ENCODE measurements around the gene SERPINB6.
A peak's percentile ranks its signal among the peaks of the same experiment; 100 is the strongest.
"Not testable (repeated sequence)": the region's sequence is repeated elsewhere in the genome, so short reads cannot be mapped to it uniquely, and the experiment has no call there.

SERPINB6 gene

DNA sequence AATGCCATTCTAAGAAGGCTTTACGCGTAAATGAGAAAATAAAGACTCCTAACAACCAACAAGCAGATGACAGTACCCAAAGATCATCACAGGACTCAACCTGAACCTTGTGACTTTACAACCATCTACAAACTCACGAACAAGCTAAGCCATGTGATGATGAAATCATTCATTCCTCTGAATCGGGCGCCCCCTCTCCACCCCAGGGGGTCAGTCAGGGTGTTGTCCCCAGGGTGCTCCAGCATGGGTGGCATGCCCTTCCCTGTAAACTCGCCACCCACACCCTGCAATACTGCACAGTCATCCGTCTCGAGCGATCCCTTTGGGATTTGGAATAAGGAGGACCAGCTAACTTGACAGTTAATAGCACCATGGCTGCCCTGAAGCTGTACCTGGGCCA is 12.6 kb downstream of the SERPINB6 start:
- DNase-seq (ENCODE audit: low read depth in 2 of 2), result no peak

DNA sequence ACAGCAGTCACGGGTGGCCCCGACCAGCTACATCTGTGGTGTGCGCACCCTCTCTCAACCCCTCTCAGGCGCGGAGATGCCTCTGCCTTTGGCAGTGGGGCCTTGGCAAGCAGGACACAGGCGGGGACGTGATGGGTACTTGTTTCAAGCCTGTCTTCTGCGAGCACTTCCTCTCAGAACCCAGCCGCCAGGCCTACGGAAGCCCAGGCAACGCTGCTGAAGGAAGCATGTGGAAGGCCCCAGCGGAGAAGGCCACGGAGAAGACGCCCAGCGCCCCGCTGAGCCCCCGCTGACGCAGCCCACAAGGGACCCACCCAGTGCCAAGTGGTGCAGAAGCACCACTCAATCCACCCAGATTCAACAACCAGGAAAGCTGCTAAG is 13.0 kb downstream of the SERPINB6 start:
- DNase-seq (ENCODE audit: low read depth in 2 of 2), result no peak

DNA sequence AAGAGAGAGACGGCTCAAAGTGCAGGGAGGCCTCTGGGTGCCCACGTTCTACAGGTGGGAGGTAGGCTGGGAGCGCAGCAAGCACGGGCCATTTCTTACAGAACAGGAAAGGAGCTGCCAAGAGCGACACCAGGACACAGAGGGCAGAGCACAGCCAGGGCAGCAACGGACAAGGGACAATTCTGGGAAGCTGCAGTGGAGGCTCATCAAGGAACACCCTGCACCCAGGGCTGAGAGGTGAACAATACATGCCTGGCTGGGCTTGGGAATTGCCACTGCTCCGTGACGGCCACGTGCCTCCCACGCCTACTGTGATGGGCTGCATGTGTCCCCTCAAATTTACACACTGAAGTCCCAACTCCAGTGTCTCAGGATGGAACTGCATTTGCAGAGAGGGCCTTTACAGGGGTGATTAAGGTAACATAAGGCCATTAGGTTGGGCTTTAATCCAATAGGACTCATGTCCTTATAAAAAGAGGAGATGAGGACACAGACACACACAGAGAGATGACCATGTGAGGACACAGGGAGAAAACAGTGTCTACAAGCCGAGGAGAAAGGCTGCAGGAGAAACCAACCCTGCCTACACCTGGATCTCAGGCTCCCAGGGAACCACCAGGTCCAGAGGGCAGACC is 13.6 kb downstream of the SERPINB6 start:
- no peak for DNase-seq (ENCODE audit: low read depth in 2 of 2)

DNA sequence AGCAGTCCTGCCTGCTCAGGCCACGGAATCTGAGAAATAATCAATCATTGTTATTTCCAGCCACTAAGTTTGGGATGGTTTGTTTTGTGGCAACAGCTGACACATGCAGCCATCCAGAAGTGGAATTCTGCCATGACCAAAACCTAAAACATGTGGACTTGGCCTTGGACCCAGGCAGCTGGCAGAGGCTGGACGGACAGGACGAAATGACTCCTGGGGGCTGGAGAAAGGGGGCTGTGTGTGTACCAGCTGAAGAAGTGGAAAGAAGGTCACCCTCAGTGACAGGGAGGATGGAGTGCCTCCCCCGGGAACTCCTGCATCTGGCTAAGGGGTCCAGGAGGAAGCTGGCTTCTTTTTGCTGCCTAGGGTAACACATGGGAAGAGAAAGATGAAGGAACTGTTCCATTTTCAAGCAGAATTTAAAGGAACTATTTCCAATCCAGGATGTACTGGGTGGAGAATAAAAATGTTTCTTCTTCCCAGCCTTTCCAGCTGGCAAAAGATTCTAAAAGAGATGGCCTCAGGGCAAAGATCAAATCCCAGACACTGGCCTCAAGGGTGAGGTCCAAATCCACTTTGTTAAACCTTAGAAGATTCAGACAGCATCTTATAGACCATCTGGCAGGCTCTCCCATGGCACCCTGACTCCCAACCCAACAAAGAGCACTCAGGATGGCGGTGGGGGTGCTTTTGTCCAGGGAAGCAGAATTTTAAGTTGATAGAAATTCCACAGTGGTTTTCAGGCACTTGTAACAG is 14.3 kb downstream of the SERPINB6 start:
- no peak for DNase-seq (ENCODE audit: low read depth in 2 of 2)

- DNase-seq (ENCODE audit: low read depth in 2 of 2), result no peak
Measured at GRCh38 chr6:2953098-2953497, 18.3 kb downstream of the SERPINB6 start.

DNA sequence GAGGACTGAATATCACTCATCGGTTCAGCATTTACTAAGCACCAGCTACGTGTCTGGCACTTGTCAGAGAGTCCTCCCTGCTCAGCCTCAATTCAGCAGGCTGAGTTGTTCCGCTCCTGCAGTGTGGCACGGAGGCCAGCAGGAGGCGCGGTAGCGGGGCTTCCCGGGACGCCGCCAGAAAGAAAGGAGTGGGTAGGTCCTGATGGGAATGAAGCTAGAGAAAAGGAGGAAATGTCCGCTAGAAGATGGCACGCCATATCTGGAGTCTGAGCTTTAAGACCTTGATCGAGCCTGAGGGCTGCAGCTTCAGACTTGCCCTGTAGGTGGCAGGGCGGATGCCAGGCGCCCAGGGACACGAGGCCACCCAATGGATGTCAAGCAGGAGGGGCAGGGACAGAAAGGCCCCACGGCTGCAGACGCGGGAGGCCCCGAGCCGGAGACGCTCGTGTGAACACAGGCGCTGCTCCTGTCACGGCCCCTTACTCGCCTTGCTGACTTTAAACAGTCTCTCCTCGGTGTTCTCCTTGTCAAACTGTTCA is 18.7 kb downstream of the SERPINB6 start:
- peak in 1 of 2 donors; percentile 27 for DNase-seq (ENCODE audit: low read depth in 2 of 2)

GRCh38 chr6:2951728-2952127 is 19.6 kb downstream of the SERPINB6 start:
- DNase-seq (ENCODE audit: low read depth in 2 of 2), result no peak

DNA sequence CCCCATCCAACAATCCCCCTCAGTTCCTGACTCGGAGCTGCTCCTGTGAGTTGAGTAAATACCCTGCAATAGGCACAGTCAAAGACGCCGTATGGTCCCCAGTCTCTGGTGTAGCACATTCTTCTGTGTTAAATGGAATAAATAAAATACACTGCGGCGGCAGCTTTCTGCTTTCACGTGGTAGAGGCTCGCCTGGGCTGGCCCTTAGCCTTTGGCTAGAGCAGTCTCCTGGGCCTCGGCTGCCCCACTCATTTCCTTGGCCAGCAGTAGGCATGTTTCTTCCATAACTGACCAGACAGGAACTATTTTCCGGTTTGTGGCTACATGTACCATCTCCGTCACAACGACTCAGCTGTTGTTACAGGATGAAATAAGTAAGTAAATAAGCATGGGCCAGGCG is 20.7 kb downstream of the SERPINB6 start:
- DNase-seq (ENCODE audit: low read depth in 2 of 2), result no peak

GRCh38 chr6:2949536-2950083 is 21.8 kb downstream of the SERPINB6 start:
- DNase-seq (ENCODE audit: low read depth in 2 of 2), result no peak

GRCh38 chr6:2949121-2949520 is 22.2 kb downstream of the SERPINB6 start:
- DNase-seq (ENCODE audit: low read depth in 2 of 2), result no peak

- no peak for DNase-seq (ENCODE audit: low read depth in 2 of 2)
Measured at GRCh38 chr6:2948228-2949025, 22.9 kb downstream of the SERPINB6 start.

DNA sequence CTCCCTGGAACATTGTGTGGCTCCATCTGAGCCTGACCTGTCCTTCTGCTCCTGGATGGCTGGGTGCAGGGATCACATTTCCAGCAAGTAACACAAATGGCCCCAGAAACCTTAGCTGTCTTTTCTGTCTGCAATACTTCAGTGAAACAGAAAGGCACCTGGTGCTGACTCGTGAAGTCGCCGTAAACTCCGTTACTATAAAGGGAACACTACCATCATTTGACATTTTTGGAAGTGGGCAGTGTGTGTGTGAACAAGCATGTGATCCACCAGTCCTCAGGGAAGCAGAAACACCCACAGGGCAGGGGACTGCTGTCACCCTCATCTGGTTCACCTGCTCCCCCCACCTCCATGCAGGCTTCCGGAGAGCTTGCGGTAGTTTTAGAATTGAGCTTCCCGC is 23.9 kb downstream of the SERPINB6 start:
- no peak for DNase-seq (ENCODE audit: low read depth in 2 of 2)

- no peak for DNase-seq (ENCODE audit: low read depth in 2 of 2)
Measured at GRCh38 chr6:2945153-2945452, 26.3 kb downstream of the SERPINB6 start.

GRCh38 chr6:2944405-2945152 is 26.8 kb downstream of the SERPINB6 start:
- DNase-seq (ENCODE audit: low read depth in 2 of 2), result no peak

GRCh38 chr6:2943564-2943955 is 27.8 kb downstream of the SERPINB6 start:
- DNase-seq (ENCODE audit: low read depth in 2 of 2), result no peak

DNA sequence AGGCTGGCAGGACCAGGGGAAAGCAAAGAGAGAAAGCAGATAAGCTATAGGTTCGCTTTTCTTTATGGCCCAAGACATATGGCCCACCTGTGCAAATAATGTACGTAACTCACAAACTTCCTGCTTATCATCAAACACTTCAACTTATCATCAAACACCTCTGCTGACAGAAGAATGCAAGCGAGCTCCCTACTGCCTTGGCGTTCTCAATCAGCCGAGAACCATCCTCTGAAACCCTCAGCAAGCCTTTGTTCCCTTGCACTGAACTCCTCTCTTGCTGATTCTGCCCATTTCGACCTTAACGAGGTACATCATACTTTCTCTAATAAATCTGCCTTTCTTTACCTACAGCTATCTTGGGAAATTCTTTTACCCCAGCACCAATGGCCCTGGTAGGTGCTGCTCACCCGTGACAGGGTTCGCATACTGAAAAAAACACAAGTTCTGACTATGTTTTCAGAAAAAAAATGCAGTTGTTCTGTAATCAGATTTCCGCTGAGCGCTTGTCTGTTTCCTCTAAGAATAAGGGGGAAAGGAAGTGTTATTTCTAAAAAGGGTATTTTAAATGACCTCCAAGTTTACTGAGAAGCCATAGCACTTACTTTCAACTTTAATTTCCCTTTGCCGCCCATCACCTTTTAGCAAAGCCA is 28.3 kb downstream of the SERPINB6 start:
- no peak for DNase-seq (ENCODE audit: low read depth in 2 of 2)

- not testable (repeated sequence) for DNase-seq (ENCODE audit: low read depth in 2 of 2)
Measured at GRCh38 chr6:2942116-2942515, 29.3 kb downstream of the SERPINB6 start.

DNA sequence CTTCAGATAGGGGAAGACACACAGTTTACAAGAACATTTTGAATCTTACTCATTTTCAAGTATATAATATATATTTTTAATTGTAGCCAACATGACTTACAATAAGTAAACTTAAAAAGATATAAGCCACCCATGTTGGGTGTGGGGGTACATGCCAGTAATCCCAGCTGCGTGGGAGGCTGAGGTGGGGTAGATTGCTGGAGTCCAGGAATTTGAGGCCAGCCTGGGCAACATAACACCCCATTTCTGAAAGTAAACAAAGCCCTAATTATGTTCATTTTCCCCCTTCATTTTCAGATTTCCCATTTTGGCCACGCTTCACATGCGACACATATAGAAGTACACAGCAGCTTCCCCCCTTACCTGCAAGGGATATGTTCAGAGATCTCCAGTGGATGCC is 30.5 kb downstream of the SERPINB6 start:
- no peak for DNase-seq (ENCODE audit: low read depth in 2 of 2)

GRCh38 chr6:2940010-2940850 is 31.1 kb downstream of the SERPINB6 start:
- DNase-seq (ENCODE audit: low read depth in 2 of 2), result peak; percentile 35 to 70

- DNase-seq (ENCODE audit: low read depth in 2 of 2), result no peak
Measured at GRCh38 chr6:2939315-2940009, 31.9 kb downstream of the SERPINB6 start.

All from stimulated activated CD8-positive, alpha-beta memory T cell treated with anti-CD3 and anti-CD28 coated beads, Interleukin-15, amount 100 ng/mL, for 4 hours (primary cell).